Left lung (tissue), 10 donors: Measurements from ENCODE around the gene GRID1. TPM values are rescaled to one million over a fixed set of nuclear protein-coding genes. Genes with fewer than 3 reads are reported as not detected.

Source experiments
- ATAC-seq: fragments of 200-7000 bp; cut with Tn5 transposase; one replicate; pipeline ENCODE4 v1.9.1; 2020; ENCODE audit warnings: moderate library complexity
- DNase-seq, 4 donors: peaks; one replicate each; pipeline ENCODE4 v3.0.0-alpha.2; 2013 to 2020
- H3K27ac ChIP-seq, 2 donors: fragments of 200-600 bp; sonication (generic) in 1 of 2; one replicate each; pipeline versions ENCODE4 v1.5.0 to v1.8.0; 2020 to 2021
- H3K27me3 ChIP-seq, 2 donors: fragments of 200-600 bp; sonication (generic) in 1 of 2; one replicate each; pipeline versions ENCODE4 v1.5.0 to v1.8.0; 2020 to 2021
- H3K36me3 ChIP-seq, 2 donors: fragments of 200-600 bp; sonication (generic) in 1 of 2; one replicate each; pipeline versions ENCODE4 v1.5.0 to v1.8.0; 2020 to 2021
- H3K4me1 ChIP-seq, 2 donors: fragments of 200-600 bp; one replicate each; pipeline ENCODE4 v1.8.0; 2021
- H3K4me3 ChIP-seq, 2 donors: fragments of 200-600 bp; sonication (generic) in 1 of 2; one replicate each; pipeline versions ENCODE4 v1.5.0 to v1.8.0; 2020 to 2021; ENCODE audit warnings: mild to moderate bottlenecking in 1 of 2
- H3K9me3 ChIP-seq, 2 donors: fragments of 200-600 bp; sonication (generic) in 1 of 2; one replicate each; pipeline versions ENCODE4 v1.5.0 to v1.8.0; 2020 to 2021
- intact Hi-C, 2 donors: fragments of 100-400 bp; cut with DNase I; formaldehyde crosslinking; loops; one replicate each; pipeline versions ENCODE4 v1.11.2 to v1.14.2; 2022
- polyA plus RNA-seq, 6 donors: library from polyadenylated mRNA; unstranded; fragments of 120-200 nt; gene quantifications; one replicate each; pipeline ENCODE4 v1.2.1, GENCODE V29; 2013; ENCODE audit not compliant: insufficient read length in 6 of 6
- total RNA-seq, 2 donors: library from RNA; stranded (reverse); fragmentation: NEBNext Ultra II Directional; extraction: Animal tissue kit (Norgen Biotek cat#: 25700); gene quantifications; one replicate each; pipeline ENCODE4 v1.2.1, GENCODE V29; 2021
- TF ChIP-seq, protein P1 (sequence below), 2 donors: fragments of 200-600 bp; sonication (generic) in 1 of 2; IDR thresholded peaks; one replicate each; pipeline versions ENCODE4 v1.5.0 to v1.8.0; 2021; ENCODE audit warnings: antibody characterized with exemption in 2 of 2
- donor health status: DM: no; HTN: yes; CAD: no.
- donor health status: DM: no; HTN: no; CAD: no.

GRID1 gene
- total and polyA plus RNA-seq, 8 donors = 0.81 to 2.6 (median 1.2) TPM

DNA sequence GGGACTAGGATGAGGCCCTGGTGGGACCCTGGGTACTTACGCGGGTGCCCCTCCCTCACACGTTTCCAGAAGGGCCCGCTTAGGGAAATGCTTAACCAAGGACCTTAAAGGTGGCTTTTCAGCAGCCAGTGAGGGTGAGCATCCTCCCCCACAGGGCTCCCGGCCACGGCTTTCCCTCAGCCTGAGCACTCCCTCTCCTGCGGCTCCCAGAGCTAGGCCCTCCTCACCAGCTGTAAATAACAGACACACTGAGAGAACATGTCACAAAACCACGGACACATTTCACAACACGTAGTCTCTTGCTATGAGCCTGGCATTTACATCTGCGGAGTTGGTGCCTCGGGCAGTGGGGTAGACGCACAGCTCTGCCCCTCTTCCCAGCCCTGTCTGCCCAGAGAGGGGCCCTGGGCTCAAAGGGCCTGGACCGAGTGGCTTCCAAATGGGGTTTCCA is 25.2 kb downstream of the GRID1 start:
- H3K9me3 ChIP-seq = no peaks in the 10 kb centered on the region
- ATAC-seq = no peak

GRCh38 chr10:86340991-86341260 is 25.7 kb downstream of the GRID1 start:
- Histone ChIP-seq H3K4me3 (no peak overlapping the region), H3K36me3 (no peaks in the 10 kb centered on the region), H3K27ac (no peak overlapping the region), H3K4me1 (no peaks in the 10 kb centered on the region), H3K9me3 (no peaks in the 10 kb centered on the region), H3K27me3 (no peaks in the 10 kb centered on the region)
- no peak for DNase-seq
- ATAC-seq = no peak
- intact Hi-C loops = no loop called here
- TF ChIP-seq, protein P1, sequence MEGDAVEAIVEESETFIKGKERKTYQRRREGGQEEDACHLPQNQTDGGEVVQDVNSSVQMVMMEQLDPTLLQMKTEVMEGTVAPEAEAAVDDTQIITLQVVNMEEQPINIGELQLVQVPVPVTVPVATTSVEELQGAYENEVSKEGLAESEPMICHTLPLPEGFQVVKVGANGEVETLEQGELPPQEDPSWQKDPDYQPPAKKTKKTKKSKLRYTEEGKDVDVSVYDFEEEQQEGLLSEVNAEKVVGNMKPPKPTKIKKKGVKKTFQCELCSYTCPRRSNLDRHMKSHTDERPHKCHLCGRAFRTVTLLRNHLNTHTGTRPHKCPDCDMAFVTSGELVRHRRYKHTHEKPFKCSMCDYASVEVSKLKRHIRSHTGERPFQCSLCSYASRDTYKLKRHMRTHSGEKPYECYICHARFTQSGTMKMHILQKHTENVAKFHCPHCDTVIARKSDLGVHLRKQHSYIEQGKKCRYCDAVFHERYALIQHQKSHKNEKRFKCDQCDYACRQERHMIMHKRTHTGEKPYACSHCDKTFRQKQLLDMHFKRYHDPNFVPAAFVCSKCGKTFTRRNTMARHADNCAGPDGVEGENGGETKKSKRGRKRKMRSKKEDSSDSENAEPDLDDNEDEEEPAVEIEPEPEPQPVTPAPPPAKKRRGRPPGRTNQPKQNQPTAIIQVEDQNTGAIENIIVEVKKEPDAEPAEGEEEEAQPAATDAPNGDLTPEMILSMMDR (IDR thresholded peaks at IDR 0.05) = no peak

More for the DNA sequence above, 25.2 kb downstream of the GRID1 start:
- Histone ChIP-seq H3K27me3 (no peaks in the 10 kb centered on the region), H3K27ac (no peak overlapping the region), H3K4me1 (no peaks in the 10 kb centered on the region), H3K36me3 (no peaks in the 10 kb centered on the region), H3K4me3 (no peak overlapping the region)
- no peak for DNase-seq
- intact Hi-C loops = no loop called here
- TF ChIP-seq, protein P1 (IDR thresholded peaks at IDR 0.05) = no peak

- Histone ChIP-seq H3K27me3 (no peaks in the 10 kb centered on the region), H3K9me3 (no peaks in the 10 kb centered on the region), H3K36me3 (no peaks in the 10 kb centered on the region), H3K4me1 (no peaks in the 10 kb centered on the region), H3K4me3 (no peak overlapping the region), H3K27ac (no peak overlapping the region)
- intact Hi-C loops = no loop called here
- DNase-seq = no peak
- TF ChIP-seq, protein P1 (IDR thresholded peaks at IDR 0.05) = no peak
- ATAC-seq = no peak
Measured at GRCh38 chr10:86340176-86340990, 26.2 kb downstream of the GRID1 start.

DNA sequence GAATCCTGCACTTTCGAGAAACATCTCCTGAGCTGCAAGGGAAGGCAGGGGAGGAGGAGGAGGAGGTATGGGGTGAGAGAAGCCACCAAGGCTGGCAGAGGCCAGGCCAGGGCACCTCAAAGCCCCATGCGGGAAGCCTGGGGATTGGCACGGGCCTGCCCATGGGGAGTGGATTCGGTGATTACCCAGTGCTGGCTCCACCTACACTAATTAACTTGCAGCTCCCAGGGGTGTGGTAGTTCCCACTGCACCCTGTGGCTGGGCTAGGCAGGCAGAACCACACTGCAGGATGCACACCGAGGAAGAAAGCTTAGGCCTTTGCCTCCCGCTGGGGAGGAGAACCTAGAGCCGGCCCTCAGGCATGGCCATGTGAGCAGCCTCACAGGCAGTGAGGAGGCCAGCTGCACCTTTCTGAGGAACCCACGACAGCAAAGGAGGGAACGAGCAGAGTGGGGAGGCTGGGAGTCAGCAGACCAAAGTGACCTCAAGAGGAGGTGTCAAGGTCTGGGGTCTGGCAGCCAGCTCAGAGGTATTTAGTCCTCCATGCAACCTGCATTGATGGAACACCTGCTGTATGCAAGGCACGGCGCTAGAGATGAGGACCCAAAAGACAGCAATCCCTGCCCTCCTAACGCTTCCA is 27.2 kb downstream of the GRID1 start:
- Histone ChIP-seq H3K27me3 (peaks cover 0 to 9% of the 10 kb centered on the region in 2 donors), H3K4me3 (no peak overlapping the region), H3K36me3 (no peaks in the 10 kb centered on the region), H3K4me1 (no peaks in the 10 kb centered on the region), H3K27ac (no peak overlapping the region), H3K9me3 (no peaks in the 10 kb centered on the region)
- ATAC-seq (no peak), DNase-seq (no peak)
- TF ChIP-seq, protein P1 (IDR thresholded peaks at IDR 0.05) = no peak
- intact Hi-C loops = no loop called here

- DNase-seq (no peak), ATAC-seq (no peak)
- Histone ChIP-seq H3K27me3 (peaks cover 0 to 9% of the 10 kb centered on the region in 2 donors), H3K4me1 (no peaks in the 10 kb centered on the region), H3K9me3 (no peaks in the 10 kb centered on the region), H3K4me3 (no peak overlapping the region), H3K27ac (no peak overlapping the region), H3K36me3 (no peaks in the 10 kb centered on the region)
- intact Hi-C loops = no loop called here
- TF ChIP-seq, protein P1 (IDR thresholded peaks at IDR 0.05) = no peak
Measured at GRCh38 chr10:86337121-86337601, 29.4 kb downstream of the GRID1 start.
